ENCODE measurements around the gene CCDC88A. TPM values are rescaled to one million over a fixed set of nuclear protein-coding genes. Genes with fewer than 3 reads are reported as not detected.

CCDC88A gene
- total RNA-seq, 1 experiment from 2014 or later: 21.6 TPM

- CTCF ChIA-PET: no interaction called here
- ATAC-seq: no peak
- POLR2A ChIA-PET (ENCODE audit: unreplicated experiment): no interaction called here
- peaks cover 7% of the 10 kb centered on the region for H3K36me3 ChIP-seq (ENCODE audit: low read depth, low read length)
- peak overlapping the region; percentile 91 for H3K9ac ChIP-seq (ENCODE audit: low read length)
- intact Hi-C loops (cut with micrococcal nuclease): loop anchor here (1.0 to 2.0 kb wide), 2 partner anchors 13 to 163 kb away; no protein-coding TSS in a partner anchor
- H3K4me1 ChIP-seq (ENCODE audit: insufficient read depth, low read length): peaks cover 12% of the 10 kb centered on the region
- TSS peak; percentile 92 for BruUV-seq (replicated peaks)
- H2AFZ ChIP-seq (ENCODE audit: low read length): peak overlapping the region; percentile 95
- DNase-seq: no peak
- peak overlapping the region; percentile 90 for H3K4me3 ChIP-seq (ENCODE audit: low read length)
- H3K27ac ChIP-seq (ENCODE audit: low read length): peak overlapping the region; percentile 38
- no peaks in the 10 kb centered on the region for H3K9me2 ChIP-seq (replicated peaks; ENCODE audit: low read length)
- H4K20me1 ChIP-seq (ENCODE audit: low read length): no peaks in the 10 kb centered on the region
- TF ChIP-seq CTCF (conservative IDR thresholded peaks at IDR 0.05; ENCODE audit: low read depth, low read length) (no peak), EZH2phosphoT487 (IDR thresholded peaks at IDR 0.05; ENCODE audit: borderline replicate concordance, low read length) (no peak), EZH2 (IDR thresholded peaks at IDR 0.05; ENCODE audit: low read length, unreplicated experiment) (no peak)
- H3F3A ChIP-seq (ENCODE audit: low read length, unreplicated experiment): no peaks in the 10 kb centered on the region
- peak overlapping the region; percentile 95 for H3K4me2 ChIP-seq (ENCODE audit: low read length)
- H3K9me3 ChIP-seq (ENCODE audit: low read length): no peaks in the 10 kb centered on the region
- no peaks in the 10 kb centered on the region for H3K27me3 ChIP-seq (ENCODE audit: low read length)
- peaks cover 22% of the 10 kb centered on the region for H3K79me2 ChIP-seq (ENCODE audit: low read length)
Observed at GRCh38 chr2:55269645-55269990, 150.0 kb downstream of the CCDC88A start.

GRCh38 chr2:55268907-55269644 lies 150.6 kb downstream of the CCDC88A start, which contains the start of gene MTIF2:
TSS of gene MTIF2 (minus strand) at chr2:55269231. CDS start at chr2:55263858, 5,373 bp downstream.
- BruUV-seq (replicated peaks): no TSS peak
- CTCF ChIA-PET: no interaction called here

More at GRCh38 chr2:55268907-55269644, 150.6 kb downstream of the CCDC88A start, which contains the start of gene MTIF2:
- H4K20me1 ChIP-seq (ENCODE audit: low read length): no peaks in the 10 kb centered on the region
- DNase-seq: peak; percentile 97
- H3K27me3 ChIP-seq (ENCODE audit: low read length): no peaks in the 10 kb centered on the region
- TF ChIP-seq EZH2phosphoT487 (IDR thresholded peaks at IDR 0.05; ENCODE audit: borderline replicate concordance, low read length) (no peak), EZH2 (IDR thresholded peaks at IDR 0.05; ENCODE audit: low read length, unreplicated experiment) (no peak), CTCF (conservative IDR thresholded peaks at IDR 0.05; ENCODE audit: low read depth, low read length) (no peak)
- peaks cover 7% of the 10 kb centered on the region for H3K36me3 ChIP-seq (ENCODE audit: low read depth, low read length)
- H3K9me3 ChIP-seq (ENCODE audit: low read length): no peaks in the 10 kb centered on the region
- H3K27ac ChIP-seq (ENCODE audit: low read length): peak within 1 kb of the TSS; percentile 57
- H3K4me2 ChIP-seq (ENCODE audit: low read length): peak within 1 kb of the TSS; percentile 95
- H3K4me1 ChIP-seq (ENCODE audit: insufficient read depth, low read length): peaks cover 12% of the 10 kb centered on the region
- no peaks in the 10 kb centered on the region for H3K9me2 ChIP-seq (replicated peaks; ENCODE audit: low read length)
- H3K4me3 ChIP-seq (ENCODE audit: low read length): peak within 1 kb of the TSS; percentile 90
- peak within 1 kb of the TSS; percentile 95 for H2AFZ ChIP-seq (ENCODE audit: low read length)
- intact Hi-C loops (cut with micrococcal nuclease): loop anchor here (1.0 to 2.0 kb wide), 2 partner anchors 13 to 164 kb away; no protein-coding TSS in a partner anchor
- H3K79me2 ChIP-seq (ENCODE audit: low read length): peaks cover 22% of the 10 kb centered on the region
- H3F3A ChIP-seq (ENCODE audit: low read length, unreplicated experiment): no peaks in the 10 kb centered on the region
- peak; percentile 98 for ATAC-seq
- peak within 1 kb of the TSS; percentile 91 for H3K9ac ChIP-seq (ENCODE audit: low read length)
- POLR2A ChIA-PET (ENCODE audit: unreplicated experiment): no interaction called here
